Prostate gland (tissue), 2 donors: ENCODE measurements around the gene TMTC2. TPM values are rescaled to one million over a fixed set of nuclear protein-coding genes. Genes with fewer than 3 reads are reported as not detected.

ENCODE experiments used
- DNase-seq: peaks from one replicate; pipeline ENCODE4 v3.0.0-alpha.2; 2019; ENCODE audit warnings: low spot score
- H3K27ac ChIP-seq, 2 donors: fragments of 200-600 bp; sonication (generic); 2 replicates each; pipeline ENCODE4 v1.5.1; 2017 to 2019
- H3K27me3 ChIP-seq: fragments of 200-600 bp; sonication (generic); replicated peaks from 2 replicates; pipeline ENCODE4 v1.5.1; 2019; ENCODE audit not compliant: insufficient read depth
- H3K36me3 ChIP-seq, 2 donors: fragments of 200-600 bp; sonication (generic); 1 replicate in 1 of 2; 2 replicates in 1 of 2; pipeline versions ENCODE4 v1.5.1 to v1.8.1; 2017 to 2019
- H3K4me1 ChIP-seq: fragments of 200-600 bp; sonication (generic); replicated peaks from 2 replicates; pipeline ENCODE4 v1.5.1; 2019
- H3K4me3 ChIP-seq, 2 donors: fragments of 200-600 bp; sonication (generic); 2 replicates each; pipeline ENCODE4 v1.5.1; 2017 to 2019
- H3K9me3 ChIP-seq: fragments of 200-600 bp; sonication (generic); 2 replicates; pipeline ENCODE4 v1.5.1; 2017
- CTCF ChIP-seq, 4 experiments: fragments of 200-600 bp in 2 of 4; fragments of 450-650 bp in 2 of 4; sonication (generic) in 2 of 4; IDR thresholded peaks; 1 replicate in 3 of 4; 2 replicates in 1 of 4; pipeline ENCODE4 v1.5.1; 2016 to 2019; ENCODE audit warnings: antibody characterized with exemption in 4 of 4, mild to moderate bottlenecking in 2 of 4, moderate library complexity in 2 of 4
- POLR2A ChIP-seq: fragments of 450-650 bp; IDR thresholded peaks from one replicate; pipeline ENCODE4 v1.6.1; 2016; ENCODE audit warnings: antibody characterized with exemption, mild to moderate bottlenecking
- POLR2AphosphoS5 ChIP-seq: sonication (generic); formaldehyde crosslinking; IDR thresholded peaks from one replicate; pipeline ENCODE4 v1.6.1; 2017; ENCODE audit warnings: antibody characterized with exemption
- WGBS: methylation state at CpG from one replicate; pipeline ENCODE4 v1.1.5; 2018; 5-methylcytosine and 5-hydroxymethylcytosine counted together
- intact Hi-C: fragments of 100-400 bp; cut with DNase I; formaldehyde crosslinking; loops from one replicate; pipeline ENCODE4 v1.14.2; 2022
- total RNA-seq, 2 donors: library from RNA; depleted of rRNA; stranded (reverse); fragments of >200 nt; gene quantifications; one replicate each; pipeline ENCODE4 v1.1.0, GENCODE V29; 2016

The TMTC2 gene
- total RNA-seq, 2 donors from 2014 or later = 19.0 to 30.7 TPM

DNA sequence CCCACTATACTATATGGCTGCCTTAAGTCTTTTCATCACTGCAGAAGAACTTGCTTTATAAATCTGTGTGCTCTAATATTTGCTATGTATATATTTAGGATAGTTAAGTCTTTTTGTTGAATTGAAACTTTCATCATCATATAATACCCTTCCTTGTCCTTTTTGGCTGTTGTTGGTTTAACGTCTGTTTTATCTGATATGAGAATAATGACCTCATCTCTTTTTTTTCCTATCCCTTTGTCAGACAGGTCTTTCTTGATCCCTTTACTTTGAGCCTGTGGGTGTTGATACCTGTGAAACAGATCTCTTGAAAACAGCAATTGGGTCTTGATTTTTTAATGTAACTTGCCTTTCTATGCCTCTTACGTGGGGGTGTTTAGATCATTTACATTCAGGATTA lies 316.3 kb downstream of the TMTC2 start:
- WGBS = 35% methylated on average over 2 of the region's 2 CpGs

GRCh38 chr12:83005534-83006197 lies 319.0 kb downstream of the TMTC2 start:
- no peak for DNase-seq
- Histone ChIP-seq H3K27me3 (no peaks in the 10 kb centered on the region), H3K9me3 (no peaks in the 10 kb centered on the region), H3K4me3 (no peak overlapping the region), H3K36me3 (no peaks in the 10 kb centered on the region), H3K27ac (no peak overlapping the region), H3K4me1 (no peaks in the 10 kb centered on the region)
- intact Hi-C loops = no loop called here
- whole genome bisulfite sequencing = 93% methylated on average over 6 of the region's 6 CpGs
- TF ChIP-seq POLR2AphosphoS5 (no peak), POLR2A (no peak), CTCF (IDR thresholded peaks at IDR 0.05) (no peak)

More for the DNA sequence above, 316.3 kb downstream of the TMTC2 start:
- H3K27me3 ChIP-seq = no peaks in the 10 kb centered on the region
- H3K4me3 ChIP-seq = no peak overlapping the region
- TF ChIP-seq POLR2AphosphoS5 = no peak
- TF ChIP-seq POLR2A = no peak
- no peak for TF ChIP-seq CTCF (IDR thresholded peaks at IDR 0.05)
- no peaks in the 10 kb centered on the region for H3K36me3 ChIP-seq
- DNase-seq = no peak
- intact Hi-C loops = no loop called here
- no peak overlapping the region for H3K27ac ChIP-seq
- H3K4me1 ChIP-seq = no peaks in the 10 kb centered on the region
- H3K9me3 ChIP-seq = no peaks in the 10 kb centered on the region

DNA sequence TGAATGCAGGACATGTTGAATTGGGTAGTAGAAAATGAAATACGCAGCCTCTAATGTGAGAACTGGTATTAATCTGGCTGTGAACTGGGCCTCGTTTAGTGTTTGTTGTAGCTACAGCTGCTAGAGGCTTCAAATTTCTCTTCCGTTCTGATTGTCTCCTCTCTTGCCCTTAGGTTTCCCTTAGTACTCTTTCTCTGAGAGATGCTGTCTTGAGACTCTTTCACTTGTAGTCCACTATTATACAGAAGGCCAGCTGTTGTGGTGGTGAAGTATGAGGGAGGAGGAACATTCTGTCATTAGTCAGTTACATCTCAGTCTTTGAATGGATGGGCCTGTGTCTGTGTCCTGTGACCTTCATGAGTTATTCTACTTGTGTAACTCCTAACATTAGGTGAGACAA lies 322.0 kb downstream of the TMTC2 start:
- 56% methylated on average over 3 of the region's 3 CpGs for WGBS
- Histone ChIP-seq H3K9me3 (no peaks in the 10 kb centered on the region), H3K27me3 (no peaks in the 10 kb centered on the region), H3K27ac (no peak overlapping the region), H3K36me3 (no peaks in the 10 kb centered on the region), H3K4me1 (no peaks in the 10 kb centered on the region), H3K4me3 (no peak overlapping the region)
- TF ChIP-seq POLR2AphosphoS5 (no peak), POLR2A (no peak), CTCF (IDR thresholded peaks at IDR 0.05) (no peak)
- intact Hi-C loops = no loop called here
- no peak for DNase-seq

GRCh38 chr12:83010169-83010804 lies 323.6 kb downstream of the TMTC2 start:
- no peak overlapping the region for H3K27ac ChIP-seq
- H3K4me3 ChIP-seq = no peak overlapping the region
- no peaks in the 10 kb centered on the region for H3K27me3 ChIP-seq
- intact Hi-C loops = no loop called here
- no peak for TF ChIP-seq POLR2A
- no peak for TF ChIP-seq POLR2AphosphoS5
- H3K4me1 ChIP-seq = no peaks in the 10 kb centered on the region
- no peak for DNase-seq
- no peaks in the 10 kb centered on the region for H3K9me3 ChIP-seq
- WGBS = 48% methylated on average over 4 of the region's 4 CpGs
- H3K36me3 ChIP-seq = no peaks in the 10 kb centered on the region

DNA sequence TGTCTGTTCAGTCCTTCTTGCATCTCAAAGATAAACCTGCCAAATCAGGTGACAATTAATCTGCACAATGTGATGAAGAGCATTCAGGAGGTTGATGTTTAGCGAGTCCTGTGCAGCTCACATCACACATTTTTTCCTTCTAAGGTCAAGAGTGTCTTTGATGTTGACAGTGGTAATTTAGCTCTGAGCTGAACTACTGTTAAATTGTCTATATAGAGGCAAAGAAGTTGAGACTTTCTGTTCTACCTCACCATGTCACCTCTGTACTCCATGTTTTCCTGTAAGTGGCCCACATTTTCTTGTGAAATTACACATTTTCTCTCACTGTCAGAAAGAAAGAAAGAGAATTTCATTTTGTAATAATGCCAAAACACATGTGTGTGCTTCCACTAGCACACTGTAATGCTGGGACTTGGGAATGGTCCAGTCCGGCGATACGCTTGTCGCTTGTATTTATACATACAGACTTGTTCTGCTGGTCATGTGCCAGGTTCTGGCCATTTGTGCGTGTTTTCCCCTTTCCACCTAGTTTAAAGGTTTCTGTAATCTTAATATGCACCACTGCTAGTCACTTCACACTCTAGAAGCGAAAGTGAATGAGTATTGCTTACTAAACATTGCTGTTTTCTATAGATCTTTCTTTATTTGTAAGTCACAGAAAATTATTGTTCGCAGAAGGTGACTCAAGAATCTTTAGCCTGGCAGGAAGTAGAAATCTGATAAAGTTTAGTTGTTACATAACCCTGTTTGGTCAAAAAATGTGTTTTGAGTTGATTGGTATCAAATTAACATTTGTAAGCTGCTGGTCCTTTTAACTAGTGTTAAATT lies 328.9 kb downstream of the TMTC2 start:
- H3K27me3 ChIP-seq = no peaks in the 10 kb centered on the region
- H3K36me3 ChIP-seq = no peaks in the 10 kb centered on the region
- H3K9me3 ChIP-seq = no peaks in the 10 kb centered on the region
- H3K4me1 ChIP-seq = no peaks in the 10 kb centered on the region
- WGBS = 38% methylated on average over 8 of the region's 8 CpGs
- H3K27ac ChIP-seq = peak overlapping the region; percentile 38 to 53
- H3K4me3 ChIP-seq = no peak overlapping the region
- intact Hi-C loops = no loop called here
- no peak for TF ChIP-seq CTCF (IDR thresholded peaks at IDR 0.05)
- TF ChIP-seq POLR2A = no peak
- TF ChIP-seq POLR2AphosphoS5 = no peak
- DNase-seq = no peak
